IPS DF 4.7 (cell line): ENCODE results near the gene NTM.

Experiments used
- DNase-seq: peaks from one replicate; pipeline ENCODE4 v3.0.0-alpha.2; 2013; ENCODE audit warnings: low spot score; ENCODE audit errors: extremely low read depth

Gene NTM

DNA sequence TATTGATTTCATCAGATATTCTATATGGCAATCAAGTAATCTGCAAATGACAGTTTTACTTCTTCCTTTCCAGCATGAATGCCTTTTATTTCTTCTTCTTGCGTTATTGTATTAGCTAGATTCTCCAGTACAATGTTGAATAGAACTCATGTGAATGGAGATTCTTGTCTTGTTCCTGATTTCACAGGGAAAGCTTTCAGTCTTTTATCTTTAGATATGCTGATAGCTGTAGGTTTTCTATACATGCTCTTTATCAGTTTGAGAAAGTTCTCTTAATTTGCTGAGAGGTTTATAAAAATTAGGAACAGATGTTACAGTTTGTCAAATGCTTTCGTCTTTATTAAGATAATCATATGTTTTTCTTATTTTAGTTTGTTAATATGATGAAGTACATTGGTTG, 347.2 kb downstream of the NTM start:
- DNase-seq: no peak

DNA sequence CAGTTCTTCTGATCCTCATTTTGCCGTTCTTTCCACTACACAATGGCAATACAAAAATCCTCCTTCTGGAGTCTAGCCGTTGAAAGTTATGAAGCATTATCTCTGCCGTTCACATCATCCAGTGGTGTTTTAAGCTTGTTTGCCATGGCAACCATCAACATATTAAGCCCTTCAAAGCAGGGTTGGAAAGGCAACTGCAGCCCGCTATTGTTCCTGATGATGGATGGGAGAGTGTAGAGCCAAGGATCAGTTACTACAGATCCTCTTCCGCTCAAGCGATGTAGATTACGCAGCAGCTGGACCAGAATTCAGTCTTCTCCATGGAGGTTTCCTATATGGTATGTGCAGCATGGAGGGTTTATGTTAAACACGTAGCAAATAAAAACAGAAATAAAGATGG, 352.7 kb downstream of the NTM start:
- no peak for DNase-seq

DNA sequence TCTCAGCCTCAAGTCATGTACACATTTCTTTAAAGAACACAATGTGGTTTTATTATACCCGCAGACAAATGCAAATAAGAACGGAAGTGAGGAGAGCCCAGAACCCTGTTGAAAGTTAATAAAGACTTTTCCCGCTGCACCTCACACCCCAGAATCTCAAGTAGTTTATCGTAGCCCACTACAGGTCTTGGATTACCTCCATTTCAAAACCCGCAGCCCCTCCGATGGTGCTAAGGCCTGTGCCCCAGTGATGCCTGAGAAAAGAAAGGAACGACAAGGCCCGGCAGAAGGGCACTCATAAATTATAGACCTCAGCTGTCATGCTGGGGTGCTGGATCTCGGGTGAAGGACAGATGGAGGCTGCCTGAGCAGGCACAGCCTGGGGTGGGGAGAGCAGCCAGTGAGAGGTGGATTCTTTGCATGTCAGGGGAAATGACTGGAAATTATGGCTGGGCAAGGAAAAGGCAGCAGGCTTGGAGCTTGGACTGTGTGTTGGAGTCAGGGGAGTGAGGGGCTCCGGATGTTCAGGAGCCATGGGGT, 354.1 kb downstream of the NTM start:
- no peak for DNase-seq

DNA sequence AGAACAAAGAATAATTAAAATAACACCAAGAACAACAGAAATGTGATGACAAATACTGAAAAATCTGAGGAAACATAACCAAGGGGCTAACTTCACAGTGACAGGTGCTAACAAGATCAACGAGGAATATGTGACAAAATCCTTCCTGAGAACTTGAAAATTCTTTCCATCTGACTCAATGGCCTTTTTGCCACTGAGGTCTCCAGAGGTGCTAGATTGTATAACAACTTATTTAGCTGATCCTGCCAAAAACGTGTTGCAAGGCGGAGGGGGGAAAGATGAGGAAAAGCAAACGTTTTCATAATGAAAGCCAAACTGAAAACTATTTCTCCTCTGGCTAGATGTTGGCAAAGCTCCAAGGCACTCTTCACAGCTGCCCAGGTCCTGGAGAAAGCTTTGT, 364.5 kb downstream of the NTM start:
- DNase-seq: no peak

DNA sequence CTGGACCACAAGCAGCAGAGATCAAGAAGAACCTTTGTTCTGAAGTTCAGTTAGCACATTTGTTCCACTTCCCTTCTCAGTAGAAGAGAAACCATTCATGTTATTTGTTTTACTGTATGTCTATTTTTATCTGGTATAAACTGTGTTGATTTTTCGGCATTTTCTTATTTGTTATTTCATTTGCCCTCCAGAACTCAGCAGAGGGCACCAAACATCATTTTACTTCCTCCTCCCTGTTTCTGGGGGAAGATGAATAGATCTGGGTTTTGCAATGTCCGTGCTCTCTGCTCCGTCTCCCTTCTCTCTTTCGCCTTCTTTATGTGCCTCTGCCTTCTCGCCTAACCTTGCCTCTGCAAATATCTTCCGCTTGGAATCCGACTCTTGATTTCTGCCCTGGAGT, 366.9 kb downstream of the NTM start:
- no peak for DNase-seq

DNA sequence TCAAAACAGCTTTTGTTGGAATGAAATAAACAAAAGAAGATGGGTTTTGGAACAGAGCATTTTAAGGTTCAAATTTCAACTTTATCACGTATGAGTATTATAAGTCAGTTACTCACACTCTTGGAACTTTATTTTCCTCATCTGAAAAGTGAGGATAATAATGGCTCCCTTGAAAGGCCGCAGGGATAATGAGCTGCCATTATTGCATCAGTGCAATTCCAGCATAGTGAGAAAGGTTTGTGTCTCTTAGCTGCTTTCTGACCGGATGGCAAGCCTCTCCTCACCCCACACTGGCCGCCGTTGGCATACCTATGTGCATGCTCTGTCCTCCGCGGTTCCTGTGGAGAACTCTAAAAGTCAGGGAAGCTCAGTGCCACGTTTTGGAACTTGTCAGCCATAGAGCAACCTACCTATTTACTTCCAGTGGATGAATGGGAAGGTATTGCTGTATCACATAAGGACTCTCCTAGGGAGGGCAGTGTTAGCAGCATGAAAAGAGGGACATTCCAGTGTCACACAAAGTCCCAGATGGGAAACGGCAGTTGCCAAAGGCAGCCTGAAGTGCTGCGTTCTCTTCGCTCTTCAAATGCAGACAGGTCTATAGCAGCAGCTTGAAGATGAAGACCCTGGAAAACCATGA, 368.9 kb downstream of the NTM start:
- DNase-seq: no peak

DNA sequence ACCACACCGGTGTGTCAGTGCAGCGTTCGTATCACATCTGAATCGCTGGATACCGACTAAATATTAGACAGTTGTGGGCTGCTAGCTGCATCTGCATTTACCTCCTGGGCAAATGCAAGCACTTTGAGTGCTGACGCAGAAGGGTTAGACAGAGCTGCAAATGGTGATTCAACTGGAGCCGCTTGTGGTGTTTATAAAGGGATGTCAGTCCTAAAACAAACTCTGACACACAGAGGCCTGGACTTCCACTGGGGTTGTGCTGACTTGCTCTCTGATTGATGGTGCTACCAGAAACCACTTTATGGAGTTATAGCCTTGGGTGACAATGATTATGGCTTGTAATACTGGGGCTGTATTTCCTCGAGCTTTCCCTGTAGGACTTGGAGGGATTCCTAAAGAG, 374.4 kb downstream of the NTM start:
- no peak for DNase-seq

DNA sequence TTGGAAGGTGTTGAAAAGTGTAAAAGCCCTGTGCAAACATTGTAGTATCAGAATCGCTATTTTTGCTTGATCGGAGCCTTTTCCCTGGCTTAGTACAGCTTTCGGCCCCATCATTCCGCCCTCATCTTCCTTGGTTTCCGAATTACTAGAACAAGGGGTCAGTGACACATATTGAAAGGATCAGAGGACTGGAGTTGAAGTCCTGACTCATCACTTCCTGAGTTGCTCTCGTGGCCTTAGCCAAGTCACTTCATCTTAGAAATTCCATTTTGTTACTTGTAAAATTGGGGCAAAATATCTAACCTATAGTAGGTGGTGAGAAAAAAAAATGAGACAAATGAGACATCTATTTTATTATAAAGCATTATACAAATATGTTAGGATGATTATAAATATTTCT, 375.0 kb downstream of the NTM start:
- no peak for DNase-seq

DNA sequence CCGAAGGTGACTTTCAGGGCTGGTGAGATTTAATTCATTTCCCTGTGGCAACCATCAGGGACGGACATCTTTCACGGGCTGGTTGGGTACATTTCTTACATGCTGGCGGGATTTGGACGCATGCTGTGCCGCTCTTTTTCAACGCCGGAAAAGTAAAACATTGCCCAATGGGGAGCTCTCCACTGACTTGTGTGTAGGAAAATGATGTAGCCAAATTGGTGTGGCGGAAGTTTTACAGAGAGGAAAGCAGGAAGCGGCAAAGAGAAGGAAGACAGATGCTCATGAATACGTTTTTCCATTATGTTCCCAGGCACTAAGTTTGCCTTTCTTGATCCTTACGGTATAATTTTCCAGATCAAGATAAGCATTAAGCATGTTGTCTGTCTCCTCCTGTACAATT, 375.8 kb downstream of the NTM start:
- DNase-seq: no peak

DNA sequence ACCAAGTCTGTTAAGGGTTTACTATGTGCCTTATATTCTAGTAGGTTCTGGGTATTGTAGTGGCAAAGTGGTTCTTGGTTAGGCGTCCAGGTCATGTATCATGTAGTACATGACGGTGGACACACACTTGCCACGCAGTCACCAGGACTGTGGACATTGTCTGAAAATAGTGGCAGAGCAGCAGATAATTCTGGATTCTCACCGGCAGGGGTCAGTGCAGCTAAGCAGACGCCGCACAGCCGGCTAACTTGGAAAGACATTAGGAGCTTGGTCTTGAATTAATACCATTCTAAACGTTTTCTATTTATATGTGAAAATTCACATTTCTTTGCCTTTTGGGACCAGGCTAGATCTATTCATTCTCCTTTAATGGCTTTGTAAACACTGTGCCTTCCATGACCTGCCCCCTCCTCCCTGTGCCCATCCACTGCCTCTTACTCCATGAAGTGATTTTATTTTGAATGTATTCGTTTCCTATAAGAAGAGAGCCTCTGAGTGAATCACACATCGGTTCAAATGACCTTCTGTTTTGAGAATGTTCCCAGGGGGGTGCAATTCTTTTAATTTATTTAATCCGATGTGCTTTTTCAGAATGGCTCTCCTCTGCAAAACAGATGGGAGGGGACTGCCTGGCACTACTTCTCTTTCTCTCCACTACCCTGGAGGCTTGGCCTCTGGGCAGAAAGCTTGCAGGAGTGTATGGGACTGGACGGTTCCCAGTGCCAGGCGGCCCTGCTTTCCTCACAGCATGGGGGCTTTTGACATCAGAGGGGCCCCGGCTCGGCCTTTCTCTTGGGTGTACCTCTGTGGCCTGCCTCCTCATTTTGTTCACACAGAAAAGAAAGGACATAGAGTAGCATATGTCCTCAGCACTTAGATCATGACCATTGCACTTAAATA, 378.0 kb downstream of the NTM start:
- DNase-seq: peak; percentile 36

DNA sequence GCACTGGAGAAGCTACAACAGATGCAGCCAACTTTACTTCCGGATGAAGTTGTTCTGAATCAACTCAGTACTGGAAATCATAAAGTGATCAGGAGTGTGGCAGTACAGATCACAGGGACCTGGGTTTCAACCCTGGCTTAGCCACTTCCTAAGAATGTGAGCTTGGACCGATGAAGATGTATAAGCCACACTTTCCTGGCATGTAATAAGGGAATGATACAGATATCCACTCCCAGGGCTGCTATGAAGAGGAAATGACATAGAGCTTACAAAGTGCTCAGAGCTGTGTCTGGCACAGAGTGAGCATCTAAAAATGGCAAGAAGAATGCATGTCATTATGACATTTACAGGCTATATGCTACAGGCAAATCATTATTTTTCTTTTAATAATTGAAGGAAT, 378.7 kb downstream of the NTM start:
- no peak for DNase-seq

DNA sequence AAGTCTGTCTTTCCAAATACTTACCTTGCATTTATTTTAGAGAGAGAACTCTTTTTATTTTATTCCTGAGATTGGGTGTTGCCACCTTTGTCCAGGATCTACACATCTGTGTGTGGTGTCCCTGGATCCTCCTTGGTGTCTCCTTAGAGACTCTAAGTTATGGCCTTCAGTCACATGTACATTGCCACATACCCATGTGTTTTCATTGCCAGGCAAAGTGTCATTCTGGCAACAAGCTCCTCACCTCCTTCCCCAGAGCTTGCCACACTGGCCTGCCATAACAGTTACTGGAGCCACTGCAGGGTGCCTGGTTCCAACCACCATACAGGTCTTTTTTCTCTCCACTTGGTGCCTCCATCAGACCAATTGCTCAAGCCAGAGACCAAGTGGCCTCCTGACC, 379.7 kb downstream of the NTM start:
- no peak for DNase-seq

DNA sequence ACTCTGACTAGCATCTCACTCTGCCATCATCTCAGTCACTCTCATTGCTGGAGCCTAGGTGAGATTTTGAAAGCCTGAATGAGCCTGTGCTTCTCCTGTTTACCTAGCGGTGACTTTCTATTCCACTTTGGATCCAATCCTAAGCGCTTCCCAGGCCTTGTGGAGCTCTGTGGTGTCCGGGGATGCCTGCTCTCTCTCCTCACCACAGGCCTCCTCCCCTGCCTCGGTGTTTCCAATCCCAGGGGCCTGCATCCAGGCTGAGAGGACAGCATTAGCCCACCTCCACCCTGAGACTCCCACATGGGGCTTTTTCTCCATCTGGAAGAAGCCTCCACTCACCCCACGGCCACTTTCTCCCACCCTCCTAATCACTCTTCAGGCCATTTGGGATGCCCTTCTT, 380.3 kb downstream of the NTM start:
- DNase-seq: no peak

DNA sequence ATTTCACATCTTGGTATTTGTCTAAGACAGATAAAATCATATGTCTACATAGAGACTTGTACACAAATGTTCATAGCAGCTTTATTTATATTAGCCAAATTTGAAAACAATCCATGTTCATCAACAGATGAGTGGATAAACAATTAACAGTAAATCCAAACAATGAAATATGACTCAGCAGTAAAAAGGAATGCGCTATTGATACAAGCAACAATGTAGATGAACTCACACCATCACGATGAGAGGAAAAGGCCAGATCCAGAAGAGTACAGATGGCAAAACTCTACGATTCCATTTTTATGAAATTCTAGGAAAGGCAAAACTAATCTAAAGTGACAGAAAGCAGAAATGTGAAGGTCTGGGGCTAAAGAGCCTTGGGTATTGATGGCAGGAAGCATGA, 384.3 kb downstream of the NTM start:
- no peak for DNase-seq

DNA sequence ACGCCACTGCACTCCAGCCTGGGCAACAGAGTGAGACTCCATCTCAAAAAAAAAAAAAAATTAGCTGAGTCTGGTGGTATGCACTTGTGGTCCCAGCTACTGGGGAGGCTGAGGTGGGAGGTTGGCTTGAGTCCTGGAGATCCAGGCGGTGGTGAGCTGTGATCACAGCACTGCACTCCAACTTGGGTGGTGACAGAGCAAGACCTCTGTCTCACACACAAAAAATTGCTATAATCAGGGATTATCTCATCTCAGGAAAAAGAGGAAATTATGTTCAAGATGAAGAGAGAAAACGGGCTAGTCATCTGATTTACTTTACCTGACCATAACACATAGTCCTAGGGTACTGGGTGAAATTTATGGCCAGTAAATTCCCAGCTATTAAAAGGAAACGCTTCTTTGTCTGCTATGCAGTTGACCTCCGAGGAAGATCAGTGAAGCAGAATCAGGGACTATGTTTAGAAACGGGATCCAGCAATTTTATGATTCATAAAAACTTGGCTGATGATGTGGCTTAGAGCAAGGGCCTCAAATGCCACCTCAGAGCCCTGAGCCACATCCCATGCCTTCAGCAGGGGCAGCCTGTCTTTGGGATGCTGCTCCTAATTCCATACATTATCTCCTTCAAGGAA, 386.2 kb downstream of the NTM start:
- DNase-seq: no peak

DNA sequence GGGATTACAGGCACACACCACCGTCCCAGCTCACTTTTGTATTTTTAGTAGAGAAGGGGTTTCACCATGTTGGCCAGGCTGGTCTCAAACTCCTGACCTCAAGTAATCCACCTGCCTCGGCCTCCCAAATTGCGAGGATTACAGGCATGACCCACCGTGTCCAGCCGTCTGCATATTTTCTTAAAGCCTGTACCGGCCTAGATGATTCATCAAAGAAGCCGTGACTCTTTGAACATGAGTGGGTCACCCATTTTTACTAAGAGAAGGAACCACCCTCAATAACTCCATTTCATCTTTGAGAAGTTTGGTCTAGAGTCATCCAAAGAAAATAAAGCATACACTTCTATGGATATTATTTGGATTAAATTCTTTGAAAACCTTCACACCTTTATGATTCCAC, 388.3 kb downstream of the NTM start:
- DNase-seq: no peak

DNA sequence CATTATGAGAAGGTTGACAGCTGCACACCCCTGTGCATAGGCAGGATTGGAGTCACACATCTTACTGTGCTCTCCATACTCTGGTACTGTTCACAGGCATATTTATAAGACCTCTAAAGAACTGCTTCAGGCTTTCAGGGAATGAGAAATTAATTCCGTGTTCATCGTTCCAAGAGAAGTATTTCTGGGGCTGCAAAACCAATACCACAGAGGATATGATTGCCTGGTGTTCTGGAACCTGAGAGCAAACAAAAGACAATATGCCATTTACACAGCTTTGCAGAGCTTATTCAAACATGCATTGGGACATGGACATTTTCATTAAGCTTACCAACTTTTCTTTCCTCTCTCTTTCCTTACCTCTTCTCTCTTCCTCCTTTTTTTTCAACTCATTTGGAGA, 388.7 kb downstream of the NTM start:
- DNase-seq: no peak

DNA sequence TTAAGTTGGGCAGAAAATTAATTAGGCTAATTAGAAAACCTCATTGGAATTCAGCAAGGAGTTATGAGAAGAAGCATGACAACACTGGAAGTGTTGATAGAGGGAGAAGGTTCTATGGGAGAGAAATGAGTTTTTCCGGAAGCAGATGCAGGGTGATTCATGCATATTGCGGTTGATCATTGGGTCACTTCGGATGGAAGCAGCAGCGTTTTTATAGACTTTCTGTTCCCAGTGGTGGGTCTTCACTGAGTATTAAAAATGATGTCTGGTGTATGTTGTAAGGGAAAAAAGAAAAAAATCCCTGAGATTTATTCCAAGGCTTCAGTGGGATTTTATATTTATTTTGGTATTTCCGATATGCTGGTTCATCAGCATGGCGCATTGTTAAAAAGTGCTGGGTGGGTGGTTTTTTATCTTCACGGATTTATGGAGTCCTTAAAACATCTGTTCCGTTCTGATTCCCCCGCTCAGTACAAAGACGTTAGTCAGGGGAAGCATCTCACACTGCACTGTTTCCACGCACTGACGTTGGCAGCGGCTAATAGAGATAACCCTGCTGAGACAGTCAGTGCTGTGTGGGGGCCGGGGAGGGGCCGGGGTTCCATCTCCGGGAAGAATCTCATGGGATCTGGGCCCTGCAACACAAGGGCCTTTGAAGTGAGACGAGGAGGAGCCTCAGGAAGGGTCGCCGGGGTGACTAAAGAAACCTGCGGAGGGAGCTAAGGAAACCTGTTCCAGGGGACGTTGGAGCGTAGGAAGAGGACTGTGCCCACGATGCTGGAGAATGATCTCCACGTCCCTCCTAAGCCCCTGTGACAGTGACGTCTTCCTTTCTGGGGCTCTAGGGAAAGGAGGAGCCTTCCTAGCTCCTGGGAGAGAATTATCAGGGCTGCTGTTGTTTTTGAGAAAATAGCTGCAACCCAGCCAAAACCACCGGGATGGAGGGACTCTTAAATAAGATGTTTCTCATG, 390.0 kb downstream of the NTM start:
- no peak for DNase-seq

DNA sequence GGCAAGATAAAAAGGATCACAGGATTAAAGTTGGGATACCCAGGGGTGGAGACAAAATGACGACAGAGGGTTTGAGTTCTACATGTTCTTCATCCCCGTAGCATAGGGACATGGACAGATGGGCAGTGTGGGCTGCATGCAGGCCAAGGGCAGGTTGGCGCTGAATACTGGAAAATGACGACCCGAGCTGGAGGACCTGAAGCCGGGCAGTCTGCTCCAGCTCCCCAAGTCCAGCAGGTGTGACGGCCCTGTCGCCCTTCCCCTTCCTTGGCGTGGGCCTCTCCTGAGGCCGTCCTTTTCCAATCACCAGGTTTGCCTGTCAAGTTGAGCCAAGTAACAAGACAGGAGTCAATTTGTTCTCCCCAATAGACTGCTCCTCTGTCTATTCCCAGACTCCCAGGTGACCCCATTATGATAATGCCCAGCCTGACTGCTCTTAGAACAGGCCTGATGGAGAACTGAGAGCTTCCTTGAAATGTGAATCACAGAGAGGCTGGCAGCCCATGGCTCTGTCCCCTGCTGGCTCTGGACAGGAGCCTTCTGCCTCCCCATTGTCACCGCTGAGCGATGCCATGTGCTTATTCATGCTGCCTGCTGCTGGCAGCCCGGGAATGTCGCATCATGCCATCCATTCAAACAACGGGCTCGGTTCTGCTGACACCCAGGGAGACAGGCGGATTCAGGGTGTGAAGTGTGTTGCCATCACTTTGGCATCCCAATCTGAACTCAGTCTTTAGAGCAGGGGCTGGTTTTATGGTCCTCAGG, 392.1 kb downstream of the NTM start:
- no peak for DNase-seq

DNA sequence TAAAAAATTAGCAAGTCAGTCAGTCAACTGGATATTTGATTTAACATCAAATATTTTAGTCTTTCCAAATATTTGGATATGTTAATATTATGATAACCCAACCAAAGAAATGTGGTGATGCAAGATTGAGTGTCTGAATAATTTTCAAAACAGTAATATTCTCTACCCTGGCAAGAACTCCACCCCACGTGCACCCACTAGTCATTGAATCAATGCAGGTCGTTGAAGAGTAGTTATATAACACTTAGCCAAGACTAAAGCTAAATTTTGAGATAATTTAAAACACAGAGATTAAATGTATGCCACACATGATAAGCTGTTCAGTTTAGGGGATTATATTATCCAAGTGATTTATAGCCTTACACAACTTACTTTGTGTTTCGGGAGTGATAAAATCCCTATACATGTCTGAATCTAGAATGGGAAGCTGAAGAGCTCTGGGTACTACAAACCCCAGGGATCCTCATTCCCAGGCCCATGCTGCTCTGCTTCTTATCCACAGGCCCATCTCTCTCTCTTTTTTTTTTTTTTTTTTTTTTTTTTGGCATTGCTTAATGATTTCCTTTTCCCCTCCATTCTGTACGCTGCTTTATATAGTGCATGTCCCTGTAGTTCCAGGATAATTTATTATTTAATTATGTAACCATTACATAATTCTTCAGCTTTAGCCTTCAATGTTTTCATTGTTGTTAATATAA, 392.9 kb downstream of the NTM start:
- no peak for DNase-seq
